Left ventricle myocardium inferior (tissue), 1 donor: ENCODE measurements around the gene IQSEC1. TPM values are rescaled to one million over a fixed set of nuclear protein-coding genes. Genes with fewer than 3 reads are reported as not detected.

Experiments used
- DNase-seq: peaks from one replicate; pipeline ENCODE4 v3.0.0-alpha.2; 2020
- H3K27ac ChIP-seq: fragments of 200-600 bp; replicated peaks from 2 replicates; pipeline ENCODE4 v1.8.0; 2021
- H3K27me3 ChIP-seq: fragments of 200-600 bp; 2 replicates; pipeline ENCODE4 v1.8.0; 2021; ENCODE audit warnings: low read depth
- H3K36me3 ChIP-seq: fragments of 200-600 bp; 2 replicates; pipeline ENCODE4 v1.8.0; 2021
- H3K4me1 ChIP-seq: fragments of 200-600 bp; 2 replicates; pipeline ENCODE4 v1.8.0; 2021
- H3K4me3 ChIP-seq: fragments of 200-600 bp; 2 replicates; pipeline ENCODE4 v1.8.0; 2021; ENCODE audit warnings: mild to moderate bottlenecking, moderate library complexity
- H3K9me3 ChIP-seq: fragments of 200-600 bp; replicated peaks from 2 replicates; pipeline ENCODE4 v1.8.0; 2021
- intact Hi-C: fragments of 100-400 bp; cut with micrococcal nuclease; formaldehyde crosslinking; loops from one replicate; pipeline ENCODE4 v1.11.0; 2022
- total RNA-seq: library from RNA; stranded (reverse); fragmentation: NEBNext Ultra II Directional; extraction: Animal tissue kit (Norgen Biotek cat#: 25700); gene quantifications from one replicate; pipeline ENCODE4 v1.2.1, GENCODE V29; 2021
- TF ChIP-seq, protein P1 (sequence below): fragments of 200-600 bp; IDR thresholded peaks from 2 replicates; pipeline ENCODE4 v1.8.0; 2021; ENCODE audit warnings: antibody characterized with exemption, mild to moderate bottlenecking, borderline replicate concordance
- donor health status: DM: no; HTN: yes; CAD: no; lungs with severe emphysema.

The IQSEC1 gene
- total RNA-seq, 1 donor from 2014 or later = 78.6 TPM

DNA sequence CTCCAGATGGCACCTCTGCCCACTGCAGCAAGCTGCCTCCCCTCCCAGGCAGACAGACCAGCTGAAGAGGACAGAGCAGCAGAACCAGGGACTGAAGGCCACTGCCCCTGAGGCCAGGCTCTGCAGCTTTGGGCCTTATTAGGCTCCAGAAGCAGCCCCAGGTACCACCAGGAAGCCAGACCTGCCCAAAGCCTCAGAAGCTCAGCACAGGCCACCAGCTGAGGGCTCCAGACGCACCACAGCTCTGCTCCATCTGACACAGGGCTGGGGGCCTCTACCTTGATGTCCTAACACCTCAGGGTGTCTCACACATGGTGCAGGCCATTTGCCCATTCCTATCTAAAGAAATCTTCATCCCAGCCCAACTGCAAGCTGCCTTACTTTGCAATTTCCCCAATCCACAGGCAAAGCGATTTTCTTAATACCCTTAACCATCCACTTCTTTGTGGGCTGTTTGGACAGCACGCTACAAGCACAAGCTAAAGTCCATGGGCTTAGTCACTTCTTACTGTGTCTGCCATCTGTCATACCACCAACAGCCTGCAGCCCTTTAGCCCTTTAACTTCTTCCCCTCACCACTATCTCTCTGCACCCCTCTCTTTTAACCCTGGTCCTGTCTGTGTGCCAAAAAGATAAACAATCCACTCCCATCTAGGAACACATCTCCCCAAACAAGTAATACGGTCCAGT, 112.1 kb downstream of the IQSEC1 start:
- Histone ChIP-seq H3K4me1 (peaks cover 100% of the 10 kb centered on the region), H3K9me3 (no peaks in the 10 kb centered on the region), H3K27ac (peak overlapping the region; percentile 91), H3K36me3 (no peaks in the 10 kb centered on the region), H3K27me3 (no peaks in the 10 kb centered on the region), H3K4me3 (no peak overlapping the region)
- no peak for DNase-seq
- intact Hi-C loops = no loop called here
- TF ChIP-seq, protein P1, sequence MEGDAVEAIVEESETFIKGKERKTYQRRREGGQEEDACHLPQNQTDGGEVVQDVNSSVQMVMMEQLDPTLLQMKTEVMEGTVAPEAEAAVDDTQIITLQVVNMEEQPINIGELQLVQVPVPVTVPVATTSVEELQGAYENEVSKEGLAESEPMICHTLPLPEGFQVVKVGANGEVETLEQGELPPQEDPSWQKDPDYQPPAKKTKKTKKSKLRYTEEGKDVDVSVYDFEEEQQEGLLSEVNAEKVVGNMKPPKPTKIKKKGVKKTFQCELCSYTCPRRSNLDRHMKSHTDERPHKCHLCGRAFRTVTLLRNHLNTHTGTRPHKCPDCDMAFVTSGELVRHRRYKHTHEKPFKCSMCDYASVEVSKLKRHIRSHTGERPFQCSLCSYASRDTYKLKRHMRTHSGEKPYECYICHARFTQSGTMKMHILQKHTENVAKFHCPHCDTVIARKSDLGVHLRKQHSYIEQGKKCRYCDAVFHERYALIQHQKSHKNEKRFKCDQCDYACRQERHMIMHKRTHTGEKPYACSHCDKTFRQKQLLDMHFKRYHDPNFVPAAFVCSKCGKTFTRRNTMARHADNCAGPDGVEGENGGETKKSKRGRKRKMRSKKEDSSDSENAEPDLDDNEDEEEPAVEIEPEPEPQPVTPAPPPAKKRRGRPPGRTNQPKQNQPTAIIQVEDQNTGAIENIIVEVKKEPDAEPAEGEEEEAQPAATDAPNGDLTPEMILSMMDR = no peak

DNA sequence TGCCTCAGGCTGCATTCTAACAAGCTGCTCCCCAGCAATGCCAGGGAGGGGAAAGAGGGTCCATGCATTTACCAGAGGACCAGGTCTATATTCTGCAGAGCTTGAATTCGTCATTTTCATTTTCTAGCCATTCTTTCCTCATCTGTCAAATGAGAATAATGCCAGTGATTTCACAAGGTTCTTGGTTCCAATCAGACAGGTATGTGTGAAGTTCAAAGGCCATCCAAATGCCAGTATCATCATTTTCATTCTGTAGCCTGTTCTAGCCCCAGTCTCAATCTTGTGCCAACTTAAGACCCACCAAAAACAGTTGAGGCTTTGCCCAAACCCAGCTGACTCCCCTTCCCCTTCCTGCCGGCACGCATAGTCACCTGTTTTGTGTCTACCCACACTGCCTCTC, 112.7 kb downstream of the IQSEC1 start:
- Histone ChIP-seq H3K9me3 (no peaks in the 10 kb centered on the region), H3K27me3 (no peaks in the 10 kb centered on the region), H3K27ac (peak overlapping the region; percentile 91), H3K4me3 (peak overlapping the region; percentile 2), H3K4me1 (peaks cover 100% of the 10 kb centered on the region), H3K36me3 (no peaks in the 10 kb centered on the region)
- intact Hi-C loops = no loop called here
- TF ChIP-seq, protein P1 = no peak
- no peak for DNase-seq

DNA sequence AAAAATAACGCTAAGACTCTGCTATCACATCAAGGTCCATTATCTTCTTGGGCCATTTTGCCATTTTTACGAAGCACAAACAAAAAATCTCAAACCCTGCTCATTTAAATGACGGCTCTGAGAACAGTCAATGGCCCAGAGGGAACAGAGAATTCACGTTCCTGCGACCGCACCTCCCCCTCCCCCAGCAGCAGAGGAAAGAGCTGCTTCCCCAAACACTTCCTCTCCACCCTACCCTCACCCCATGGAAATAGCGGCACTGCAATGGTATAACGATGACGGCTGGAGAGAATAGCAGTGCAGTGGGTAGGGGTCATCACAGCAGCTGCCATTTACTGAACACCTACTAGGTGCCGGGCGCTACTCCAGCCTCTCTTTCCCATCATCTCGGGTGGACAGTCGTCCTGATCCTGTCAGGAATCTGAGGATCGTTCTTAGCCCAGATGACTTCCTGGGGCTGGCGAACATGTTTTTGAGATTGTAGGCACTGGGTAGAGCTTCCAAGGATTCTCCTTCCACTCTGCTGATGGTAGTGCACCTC, 113.3 kb downstream of the IQSEC1 start:
- intact Hi-C loops = no loop called here

DNA sequence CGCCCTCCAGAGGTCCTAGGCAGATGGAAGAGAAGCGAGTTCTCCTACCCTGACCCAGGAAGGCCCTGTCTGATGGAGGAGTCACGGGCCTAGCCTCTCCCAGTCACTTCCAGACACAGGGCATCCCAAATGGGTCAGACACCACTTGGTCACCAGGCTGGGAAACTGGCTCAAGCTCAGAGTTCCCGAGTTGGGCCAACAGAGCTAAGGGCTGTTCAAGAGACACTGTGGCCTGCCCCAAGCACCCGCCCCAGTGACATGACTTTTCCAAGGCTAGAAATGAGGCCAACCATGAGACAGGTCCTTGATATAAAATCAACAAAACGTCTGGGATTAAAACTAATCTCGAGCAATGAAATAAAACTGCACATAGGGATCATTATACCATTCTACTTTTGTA, 113.8 kb downstream of the IQSEC1 start:
- intact Hi-C loops = no loop called here
- Histone ChIP-seq H3K4me1 (peaks cover 100% of the 10 kb centered on the region), H3K27me3 (no peaks in the 10 kb centered on the region), H3K9me3 (no peaks in the 10 kb centered on the region), H3K27ac (peak overlapping the region; percentile 91), H3K4me3 (peak overlapping the region; percentile 2), H3K36me3 (no peaks in the 10 kb centered on the region)
- DNase-seq = no peak
- TF ChIP-seq, protein P1 = no peak

More for the DNA sequence above, 113.3 kb downstream of the IQSEC1 start:
- Histone ChIP-seq H3K4me3 (peak overlapping the region; percentile 2), H3K4me1 (peaks cover 100% of the 10 kb centered on the region), H3K27ac (peak overlapping the region; percentile 91), H3K27me3 (no peaks in the 10 kb centered on the region), H3K36me3 (no peaks in the 10 kb centered on the region), H3K9me3 (no peaks in the 10 kb centered on the region)
- DNase-seq = peak; percentile 69
- TF ChIP-seq, protein P1 = no peak

DNA sequence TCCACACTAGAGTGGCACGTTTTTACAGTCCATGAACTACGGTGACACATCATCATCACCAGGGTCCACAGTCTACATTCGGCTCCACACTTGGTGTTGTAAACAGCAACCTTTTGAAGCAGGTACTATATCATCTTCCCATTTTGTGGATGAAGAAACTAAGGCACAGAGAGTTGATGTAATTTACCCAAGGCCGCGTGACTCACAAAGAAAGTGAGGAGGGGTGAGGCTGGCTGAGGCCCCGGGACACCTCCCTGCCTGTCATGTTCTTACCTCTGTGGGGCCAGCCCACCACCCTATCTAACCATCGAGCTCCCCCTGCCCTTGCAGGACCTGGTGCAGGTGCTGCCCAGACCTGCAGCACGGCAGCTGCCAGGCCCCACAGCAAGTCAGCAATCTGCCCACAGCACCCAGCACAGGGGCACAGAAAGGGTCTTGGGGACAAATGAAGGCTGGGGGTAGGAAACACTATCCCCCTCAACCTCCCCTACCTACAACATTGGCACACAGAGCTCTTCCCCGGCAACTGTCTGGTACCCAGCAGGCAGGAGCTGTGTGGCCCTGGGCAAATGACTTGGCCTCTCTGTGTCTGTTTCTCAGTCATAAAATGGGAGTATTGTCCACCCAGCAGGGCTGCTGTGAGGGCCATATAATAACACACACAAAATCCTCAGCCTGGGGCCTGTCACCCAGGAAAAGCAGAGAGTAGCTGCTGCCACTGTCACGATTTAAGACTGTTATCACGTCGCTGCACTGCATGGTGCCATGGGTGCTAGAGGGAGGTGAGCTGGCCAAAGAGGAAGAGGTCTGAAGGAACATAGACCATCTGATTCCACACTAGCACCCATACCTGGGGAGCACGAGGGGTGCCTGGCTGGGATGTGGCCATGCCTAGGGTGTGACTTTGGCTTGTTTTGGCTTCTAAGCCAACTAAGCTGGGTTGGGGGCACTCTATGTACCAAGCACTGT, 115.1 kb downstream of the IQSEC1 start:
- TF ChIP-seq, protein P1 = no peak
- Histone ChIP-seq H3K9me3 (no peaks in the 10 kb centered on the region), H3K27me3 (no peaks in the 10 kb centered on the region), H3K27ac (peak overlapping the region; percentile 91), H3K4me1 (peaks cover 100% of the 10 kb centered on the region), H3K36me3 (no peaks in the 10 kb centered on the region), H3K4me3 (no peak overlapping the region)
- intact Hi-C loops = no loop called here
- no peak for DNase-seq
